Caco-2 (cell line): Measurements from ENCODE around the gene PPP1R26. TPM values are rescaled to one million over a fixed set of nuclear protein-coding genes. Genes with fewer than 3 reads are reported as not detected.

Experiments
- BruUV-seq: library from RNA; stranded (reverse); fragments of 400-500 nt; replicated peaks from 2 replicates; lab custom pipeline; 2021; lab: Mats Ljungman, UMichigan
- CTCF ChIA-PET: fragments of 300-600 bp; sonication (Branson Sonifier 250); formaldehyde crosslinking; loops from one replicate; lab custom pipeline; 2022; ENCODE audit warnings: antibody characterized with exemption; lab: Charles Lee
- POLR2A ChIA-PET: fragments of 300-600 bp; sonication (Branson Sonifier 250); formaldehyde crosslinking; loops from one replicate; lab custom pipeline; 2022; ENCODE audit warnings: antibody characterized with exemption; lab: Charles Lee
- DNase-seq, 2 experiments: peaks; one replicate each; pipeline versions ENCODE4 v3.0.0 to v3.0.0-alpha.2; 2020 to 2022
- H3K27me3 ChIP-seq: replicated peaks from 2 replicates; pipeline ENCODE4 v1.6.0; 2011; ENCODE audit warnings: low read length; ENCODE audit not compliant: control insufficient read depth, insufficient read depth
- H3K36me3 ChIP-seq: 2 replicates; pipeline ENCODE4 v1.5.1; 2011; ENCODE audit warnings: low read length; ENCODE audit not compliant: control insufficient read depth, insufficient read depth
- H3K4me1 ChIP-seq: fragments of 250-450 bp; sonication (Bioruptor Pico); 2 replicates; pipeline ENCODE4 v1.5.1; 2020; ENCODE audit warnings: mild to moderate bottlenecking
- H3K4me3 ChIP-seq: 2 replicates; pipeline ENCODE4 v1.5.1; 2011; ENCODE audit warnings: low read depth, mild to moderate bottlenecking, control low read depth, low read length
- H3K9me3 ChIP-seq: fragments of 250-450 bp; sonication (Bioruptor Pico); 2 replicates; pipeline ENCODE4 v1.5.1; 2020; ENCODE audit warnings: mild to moderate bottlenecking, moderate library complexity
- H3K27ac Mint-ChIP-seq: one replicate; pipeline ENCODE4 v1.8.0; 2022; ENCODE audit warnings: mixed read lengths; ENCODE audit not compliant: unreplicated experiment
- H3K27me3 Mint-ChIP-seq: one replicate; pipeline ENCODE4 v1.8.0; 2022; ENCODE audit warnings: mixed read lengths; ENCODE audit not compliant: insufficient read depth, unreplicated experiment
- H3K36me3 Mint-ChIP-seq: one replicate; pipeline ENCODE4 v1.8.0; 2022; ENCODE audit warnings: mild to moderate bottlenecking, mixed read lengths; ENCODE audit not compliant: insufficient read depth, unreplicated experiment
- H3K4me1 Mint-ChIP-seq: one replicate; pipeline ENCODE4 v1.8.0; 2022; ENCODE audit warnings: low read depth, mixed read lengths; ENCODE audit not compliant: unreplicated experiment
- H3K4me3 Mint-ChIP-seq: one replicate; pipeline ENCODE4 v1.8.0; 2022; ENCODE audit warnings: mild to moderate bottlenecking, moderate library complexity, mixed read lengths; ENCODE audit not compliant: unreplicated experiment
- H3K9me3 Mint-ChIP-seq: one replicate; pipeline ENCODE4 v1.8.0; 2022; ENCODE audit warnings: mixed read lengths; ENCODE audit not compliant: unreplicated experiment
- intact Hi-C: fragments of 100-400 bp; cut with micrococcal nuclease; formaldehyde crosslinking; loops from one replicate; pipeline ENCODE4 v1.10.0; 2022; ENCODE audit not compliant: unreplicated experiment
- total RNA-seq: library from RNA; stranded (reverse); gene quantifications from 2 replicates; pipeline ENCODE4 v1.2.3, GENCODE V29; 2022
- TF ChIP-seq, protein P1 (sequence below), 2 experiments: fragments of 200-600 bp in 1 of 2; IDR thresholded peaks; 1 replicate in 1 of 2; 2 replicates in 1 of 2; pipeline versions ENCODE4 v1.5.1 to v1.8.0; 2011 to 2022; ENCODE audit warnings: antibody characterized with exemption in 1 of 2, control low read depth in 1 of 2, inconsistent platforms in 1 of 2, low read depth in 1 of 2, low read length in 1 of 2, mild to moderate bottlenecking in 1 of 2, moderate library complexity in 1 of 2; ENCODE audit not compliant: insufficient read depth in 1 of 2, severe bottlenecking in 1 of 2, unreplicated experiment in 1 of 2

Gene PPP1R26
- total RNA-seq, 1 experiment from 2014 or later = 24.3 TPM

DNA sequence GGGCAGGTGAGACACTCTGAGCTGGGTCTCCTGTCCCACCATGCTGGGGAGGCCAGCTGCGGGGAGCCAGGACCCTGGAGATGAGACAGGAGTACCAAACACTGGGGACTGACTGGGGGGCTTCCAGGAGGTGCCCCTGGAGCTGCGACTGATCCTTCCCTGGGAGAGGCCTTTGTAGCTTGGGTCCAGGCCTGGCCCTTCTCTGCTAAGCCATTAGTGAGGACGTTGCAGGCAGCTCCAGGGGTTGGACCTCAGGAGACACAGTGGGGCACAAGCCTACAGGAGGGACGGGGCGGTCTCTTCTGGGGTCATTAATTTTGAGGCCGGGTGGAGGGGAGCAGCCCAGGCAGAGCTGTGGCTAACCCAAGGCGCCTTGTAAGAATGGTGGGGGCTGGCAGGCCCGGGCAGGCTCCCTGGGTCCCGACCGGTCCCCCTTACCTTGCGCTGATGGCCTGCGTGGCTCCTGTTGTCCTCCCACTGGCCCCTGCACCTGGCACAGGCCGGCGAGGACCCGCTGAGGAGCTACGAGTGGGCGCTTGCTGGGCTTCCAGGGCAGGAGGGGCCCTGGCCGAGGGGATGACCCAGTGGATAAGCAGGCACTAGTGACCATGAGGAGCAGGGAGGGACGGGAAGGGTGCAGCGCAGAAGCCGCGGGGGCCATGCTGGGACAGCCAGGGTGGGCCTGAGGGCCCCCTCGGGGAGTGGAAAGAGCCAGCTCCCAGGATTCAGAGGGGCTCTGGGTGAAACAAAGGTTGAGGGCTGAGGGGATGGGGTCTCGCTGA is 26.0 kb downstream of the PPP1R26 start:
- intact Hi-C loops = no loop called here
- DNase-seq = no peak
- CTCF ChIA-PET = no interaction called here
- Histone ChIP-seq H3K4me3 (no peak overlapping the region), H3K36me3 (peaks cover 9% of the 10 kb centered on the region), H3K9me3 (peaks cover 6% of the 10 kb centered on the region; the same call in 1 of the 2 replicates), H3K4me1 (peaks cover 9% of the 10 kb centered on the region; the same call in 1 of the 2 replicates), H3K27me3 (no peaks in the 10 kb centered on the region)
- no peak overlapping the region for H3K4me3 Mint-ChIP-seq
- H3K27ac Mint-ChIP-seq = no peak overlapping the region
- H3K4me1 Mint-ChIP-seq = no peaks in the 10 kb centered on the region
- no peaks in the 10 kb centered on the region for H3K9me3 Mint-ChIP-seq
- H3K36me3 Mint-ChIP-seq = peaks cover 25% of the 10 kb centered on the region
- no TSS peak for BruUV-seq
- no peaks in the 10 kb centered on the region for H3K27me3 Mint-ChIP-seq
- TF ChIP-seq, protein P1, sequence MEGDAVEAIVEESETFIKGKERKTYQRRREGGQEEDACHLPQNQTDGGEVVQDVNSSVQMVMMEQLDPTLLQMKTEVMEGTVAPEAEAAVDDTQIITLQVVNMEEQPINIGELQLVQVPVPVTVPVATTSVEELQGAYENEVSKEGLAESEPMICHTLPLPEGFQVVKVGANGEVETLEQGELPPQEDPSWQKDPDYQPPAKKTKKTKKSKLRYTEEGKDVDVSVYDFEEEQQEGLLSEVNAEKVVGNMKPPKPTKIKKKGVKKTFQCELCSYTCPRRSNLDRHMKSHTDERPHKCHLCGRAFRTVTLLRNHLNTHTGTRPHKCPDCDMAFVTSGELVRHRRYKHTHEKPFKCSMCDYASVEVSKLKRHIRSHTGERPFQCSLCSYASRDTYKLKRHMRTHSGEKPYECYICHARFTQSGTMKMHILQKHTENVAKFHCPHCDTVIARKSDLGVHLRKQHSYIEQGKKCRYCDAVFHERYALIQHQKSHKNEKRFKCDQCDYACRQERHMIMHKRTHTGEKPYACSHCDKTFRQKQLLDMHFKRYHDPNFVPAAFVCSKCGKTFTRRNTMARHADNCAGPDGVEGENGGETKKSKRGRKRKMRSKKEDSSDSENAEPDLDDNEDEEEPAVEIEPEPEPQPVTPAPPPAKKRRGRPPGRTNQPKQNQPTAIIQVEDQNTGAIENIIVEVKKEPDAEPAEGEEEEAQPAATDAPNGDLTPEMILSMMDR (IDR thresholded peaks at IDR 0.05; ENCODE audit: insufficient read depth in 1 of 2, low read depth in 1 of 2, low read length in 1 of 2, severe bottlenecking in 1 of 2, unreplicated experiment in 1 of 2) = no peak
- POLR2A ChIA-PET = no interaction called here

DNA sequence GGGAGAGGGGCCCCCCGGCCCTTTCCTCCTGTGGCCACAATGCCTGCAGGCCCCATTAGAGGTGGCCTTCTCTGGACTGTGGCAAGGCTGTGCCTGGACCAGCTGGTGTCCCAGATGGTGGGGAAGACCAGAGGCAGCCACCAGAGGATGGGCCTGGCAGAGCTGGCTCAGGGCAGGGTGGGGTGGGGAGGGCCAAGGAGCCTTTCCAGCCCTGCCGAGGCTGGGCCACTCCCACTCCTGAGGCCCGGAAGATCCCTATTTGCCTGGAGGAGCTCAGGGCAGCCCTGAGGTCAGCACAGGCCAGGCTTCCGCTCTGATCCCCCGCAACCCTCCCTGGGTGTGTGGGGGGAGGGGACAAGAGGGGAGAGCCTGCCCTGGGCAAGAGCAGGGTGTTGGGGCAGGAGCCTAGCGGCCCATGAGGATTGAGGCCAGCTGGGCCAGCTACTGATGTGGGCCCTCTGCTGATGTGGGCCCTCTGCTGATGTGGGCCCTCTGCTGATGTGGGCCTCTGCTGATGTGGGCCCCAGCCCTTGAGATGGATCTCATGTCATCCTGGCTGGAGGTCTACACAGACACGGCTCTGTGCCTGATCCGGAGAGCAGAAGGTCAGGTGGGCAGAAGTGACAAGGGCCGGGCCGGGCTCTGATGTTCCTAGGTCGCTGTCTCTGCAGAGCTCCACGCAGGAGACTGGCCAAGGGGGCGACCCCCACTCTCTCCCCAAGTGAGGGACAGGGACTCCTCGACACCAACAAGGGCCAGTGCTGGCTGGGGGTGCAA is 26.9 kb downstream of the PPP1R26 start:
- ChIA-PET CTCF (no interaction called here), POLR2A (no interaction called here)
- no TSS peak for BruUV-seq
- no peak for DNase-seq
- TF ChIP-seq, protein P1 (IDR thresholded peaks at IDR 0.05; ENCODE audit: insufficient read depth in 1 of 2, low read depth in 1 of 2, low read length in 1 of 2, severe bottlenecking in 1 of 2, unreplicated experiment in 1 of 2) = no peak
- H3K27me3 ChIP-seq = no peaks in the 10 kb centered on the region
- intact Hi-C loops = no loop called here
- H3K4me1 Mint-ChIP-seq = no peaks in the 10 kb centered on the region
- peaks cover 16% of the 10 kb centered on the region for H3K36me3 Mint-ChIP-seq
- peaks cover 6% of the 10 kb centered on the region; the same call in 1 of the 2 replicates for H3K9me3 ChIP-seq
- peaks cover 2% of the 10 kb centered on the region for H3K27me3 Mint-ChIP-seq
- no peak overlapping the region for H3K27ac Mint-ChIP-seq
- H3K4me3 Mint-ChIP-seq = no peak overlapping the region
- H3K4me3 ChIP-seq = no peak overlapping the region
- H3K4me1 ChIP-seq = peaks cover 5% of the 10 kb centered on the region; the same call in 1 of the 2 replicates
- H3K36me3 ChIP-seq = peaks cover 9% of the 10 kb centered on the region; the same call in 1 of the 2 replicates
- no peaks in the 10 kb centered on the region for H3K9me3 Mint-ChIP-seq
